ENCODE results near the gene TMEM37. TPM values are rescaled to one million over a fixed set of nuclear protein-coding genes. Genes with fewer than 3 reads are reported as not detected.
A peak's percentile ranks its signal among the peaks of the same experiment; 100 is the strongest.

TMEM37 gene
- total and polyA plus RNA-seq, 2 of the 13 experiments (the other 11 are each of a cell fraction or from before 2014, with no cell fraction given) = 37.7 to 115 TPM

DNA sequence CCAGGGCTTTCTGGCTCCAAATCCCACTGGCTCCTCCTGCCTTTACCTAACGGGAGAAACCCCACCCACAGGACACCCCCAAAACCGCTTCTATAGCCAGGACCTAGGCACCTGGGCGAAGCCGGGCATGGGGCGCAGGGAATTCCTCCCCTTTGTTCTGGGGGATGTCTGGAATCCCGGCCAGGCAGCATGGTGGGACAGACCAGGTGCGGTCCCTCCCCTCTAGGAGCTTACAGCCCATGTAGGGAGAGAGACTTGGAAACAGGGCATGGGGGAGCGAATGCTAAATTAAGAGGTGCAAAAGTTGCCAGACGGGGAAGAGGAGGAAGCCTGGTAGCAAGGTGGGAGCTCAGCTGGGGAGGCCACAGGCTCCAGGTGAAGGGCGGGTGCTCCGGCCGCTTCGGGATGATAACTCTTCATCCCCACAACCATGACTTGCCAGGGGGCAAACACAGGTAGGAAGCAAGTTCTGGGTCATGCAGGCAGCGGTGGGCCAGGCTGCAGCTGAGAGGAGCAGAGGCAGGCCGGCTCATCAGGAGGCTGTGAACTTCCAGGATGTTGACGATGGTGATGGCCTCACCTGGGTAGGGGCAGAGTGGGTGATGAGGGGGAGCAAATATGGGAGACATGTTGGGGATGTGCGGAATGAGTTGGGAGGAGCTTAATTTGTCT, 1.3 kb downstream of the TMEM37 start (continued):
- no peak for TF ChIP-seq TIGD3 (CRISPR knock-in tag; IDR thresholded peaks at IDR 0.05; ENCODE audit: borderline replicate concordance)
- TF ChIP-seq, protein P1, sequence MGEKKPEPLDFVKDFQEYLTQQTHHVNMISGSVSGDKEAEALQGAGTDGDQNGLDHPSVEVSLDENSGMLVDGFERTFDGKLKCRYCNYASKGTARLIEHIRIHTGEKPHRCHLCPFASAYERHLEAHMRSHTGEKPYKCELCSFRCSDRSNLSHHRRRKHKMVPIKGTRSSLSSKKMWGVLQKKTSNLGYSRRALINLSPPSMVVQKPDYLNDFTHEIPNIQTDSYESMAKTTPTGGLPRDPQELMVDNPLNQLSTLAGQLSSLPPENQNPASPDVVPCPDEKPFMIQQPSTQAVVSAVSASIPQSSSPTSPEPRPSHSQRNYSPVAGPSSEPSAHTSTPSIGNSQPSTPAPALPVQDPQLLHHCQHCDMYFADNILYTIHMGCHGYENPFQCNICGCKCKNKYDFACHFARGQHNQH (CRISPR knock-in tag; IDR thresholded peaks at IDR 0.05) = peak; percentile 28; the same call in 1 of the 2 replicates
- no peak for TF ChIP-seq FOXC1 (CRISPR knock-in tag; IDR thresholded peaks at IDR 0.05; ENCODE audit: borderline replicate concordance)
- TF ChIP-seq, protein P2, sequence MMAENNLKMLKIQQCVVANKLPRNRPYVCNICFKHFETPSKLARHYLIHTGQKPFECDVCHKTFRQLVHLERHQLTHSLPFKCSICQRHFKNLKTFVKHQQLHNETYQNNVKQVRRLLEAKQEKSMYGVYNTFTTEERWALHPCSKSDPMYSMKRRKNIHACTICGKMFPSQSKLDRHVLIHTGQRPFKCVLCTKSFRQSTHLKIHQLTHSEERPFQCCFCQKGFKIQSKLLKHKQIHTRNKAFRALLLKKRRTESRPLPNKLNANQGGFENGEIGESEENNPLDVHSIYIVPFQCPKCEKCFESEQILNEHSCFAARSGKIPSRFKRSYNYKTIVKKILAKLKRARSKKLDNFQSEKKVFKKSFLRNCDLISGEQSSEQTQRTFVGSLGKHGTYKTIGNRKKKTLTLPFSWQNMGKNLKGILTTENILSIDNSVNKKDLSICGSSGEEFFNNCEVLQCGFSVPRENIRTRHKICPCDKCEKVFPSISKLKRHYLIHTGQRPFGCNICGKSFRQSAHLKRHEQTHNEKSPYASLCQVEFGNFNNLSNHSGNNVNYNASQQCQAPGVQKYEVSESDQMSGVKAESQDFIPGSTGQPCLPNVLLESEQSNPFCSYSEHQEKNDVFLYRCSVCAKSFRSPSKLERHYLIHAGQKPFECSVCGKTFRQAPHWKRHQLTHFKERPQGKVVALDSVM (CRISPR knock-in tag; IDR thresholded peaks at IDR 0.05) = no peak
- no peak for TF ChIP-seq ZNF576 (CRISPR knock-in tag; IDR thresholded peaks at IDR 0.05)
- TF ChIP-seq ZNF572 (CRISPR knock-in tag; IDR thresholded peaks at IDR 0.05) = peak; percentile 80; the same call in 1 of the 2 replicates

Data from HepG2 (cell line).